ENCODE measurements around the gene KCNJ12. TPM values are rescaled to one million over a fixed set of nuclear protein-coding genes. Genes with fewer than 3 reads are reported as not detected.
"Not testable (repeated sequence)": the region's sequence is repeated elsewhere in the genome, so short reads cannot be mapped to it uniquely, and the experiment has no call there.

Gene KCNJ12
- total and polyA plus RNA-seq, 5 donors, result 9.8 to 13.3 (median 10.0) TPM

DNA sequence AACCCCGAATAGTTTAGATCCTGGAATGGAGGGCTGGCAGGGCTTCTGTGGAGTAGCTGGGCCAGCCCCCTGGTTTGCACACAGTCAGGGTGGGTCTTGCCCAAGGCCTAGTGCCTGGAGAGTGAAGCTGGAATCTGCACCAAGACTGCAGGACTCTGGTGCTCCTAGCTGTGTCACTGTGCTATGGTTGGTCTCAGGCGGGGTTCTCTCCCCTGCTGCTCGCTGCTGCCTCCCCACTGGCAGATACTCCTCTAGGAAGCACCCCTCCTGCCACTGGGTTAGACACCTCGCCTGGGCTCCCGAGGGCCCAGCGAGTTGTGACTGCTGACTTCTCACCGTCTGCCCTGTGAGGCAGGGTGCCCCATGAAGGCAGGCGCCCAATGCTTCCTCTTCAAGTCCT lies 27.9 kb downstream of the KCNJ12 start:
- WGBS, result 77% methylated on average over 8 of the region's 8 CpGs
- H3K9me3 ChIP-seq (ENCODE audit: control insufficient read depth, low read length); intact Hi-C loops (cut with DNase I); H3K4me1 ChIP-seq (ENCODE audit: control insufficient read depth, insufficient read depth, low read length); ATAC-seq; H3K4me3 ChIP-seq (ENCODE audit: low read length); H3K27me3 ChIP-seq (ENCODE audit: control insufficient read depth, insufficient read depth): not testable (repeated sequence)
- peak overlapping the region; percentile 21 for H3K27ac ChIP-seq (ENCODE audit: low read length)
- DNase-seq, result peak in 1 of 3 donors; percentile 32

DNA sequence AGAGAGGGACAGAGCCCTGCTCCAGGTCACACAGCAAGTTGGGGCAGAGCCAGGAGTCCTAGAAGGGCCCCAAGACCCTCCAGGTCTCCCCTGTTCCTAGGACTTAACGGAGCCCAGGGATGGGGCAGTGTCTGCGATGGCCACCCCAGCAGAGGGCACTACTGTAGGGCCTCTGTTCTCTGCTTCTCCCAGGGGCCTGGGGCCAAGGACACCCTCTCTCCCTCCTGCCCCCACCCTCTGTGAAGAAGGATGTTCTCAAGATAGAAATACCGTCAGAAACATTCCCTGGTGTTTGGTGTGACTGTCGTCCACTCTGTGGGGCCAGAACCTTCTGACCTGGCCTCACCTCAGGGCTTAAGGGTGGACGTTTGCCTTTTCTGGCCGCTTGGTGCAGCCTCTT lies 28.4 kb downstream of the KCNJ12 start:
- H3K4me3 ChIP-seq (ENCODE audit: low read length); intact Hi-C loops (cut with DNase I); H3K9me3 ChIP-seq (ENCODE audit: control insufficient read depth, low read length); DNase-seq; H3K27me3 ChIP-seq (ENCODE audit: control insufficient read depth, insufficient read depth); H3K4me1 ChIP-seq (ENCODE audit: control insufficient read depth, insufficient read depth, low read length); ATAC-seq: not testable (repeated sequence)
- 56% methylated on average over 6 of the region's 6 CpGs for WGBS
- peak overlapping the region; percentile 21 for H3K27ac ChIP-seq (ENCODE audit: low read length)

GRCh38 chr17:21404956-21405731 lies 29.0 kb downstream of the KCNJ12 start:
- WGBS, result 47% methylated on average over 26 of the region's 26 CpGs
- H3K9me3 ChIP-seq (ENCODE audit: control insufficient read depth, low read length); H3K4me1 ChIP-seq (ENCODE audit: control insufficient read depth, insufficient read depth, low read length); H3K4me3 ChIP-seq (ENCODE audit: low read length); H3K27me3 ChIP-seq (ENCODE audit: control insufficient read depth, insufficient read depth); intact Hi-C loops (cut with DNase I): not testable (repeated sequence)
- ATAC-seq (peak; percentile 47 to 77), DNase-seq (peak; percentile 62 to 78 (median 77))
- H3K27ac ChIP-seq (ENCODE audit: low read length), result peak overlapping the region; percentile 21

DNA sequence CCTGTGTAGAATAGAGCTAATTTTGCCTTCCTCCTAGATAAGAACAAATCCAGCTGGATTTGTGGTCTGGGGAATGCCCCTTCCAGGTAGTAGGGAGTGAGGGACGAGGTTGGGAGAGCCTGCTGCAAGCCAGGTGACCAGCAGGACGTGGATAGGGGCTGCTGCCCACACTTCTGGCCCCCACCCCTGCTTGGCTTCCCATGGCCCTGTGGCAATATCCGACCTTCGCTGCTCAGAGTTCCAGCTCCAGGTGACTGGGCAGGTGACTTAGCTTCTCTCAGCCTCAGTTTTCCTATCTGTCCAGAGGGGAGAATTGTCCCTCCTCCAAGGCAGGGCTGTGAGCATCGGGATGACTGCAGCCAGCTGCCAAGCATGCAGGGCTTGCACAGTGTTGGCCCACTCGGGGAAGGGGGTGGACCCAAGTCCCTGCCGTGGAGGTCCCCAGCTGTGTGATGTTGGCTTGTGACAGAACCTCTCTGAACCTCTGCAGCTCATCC lies 29.8 kb downstream of the KCNJ12 start:
- H3K27ac ChIP-seq (ENCODE audit: low read length), result peak overlapping the region; percentile 2
- intact Hi-C loops (cut with DNase I); ATAC-seq; H3K4me3 ChIP-seq (ENCODE audit: low read length); H3K27me3 ChIP-seq (ENCODE audit: control insufficient read depth, insufficient read depth); H3K9me3 ChIP-seq (ENCODE audit: control insufficient read depth, low read length); H3K4me1 ChIP-seq (ENCODE audit: control insufficient read depth, insufficient read depth, low read length): not testable (repeated sequence)
- 71% methylated on average over 7 of the region's 7 CpGs for WGBS
- DNase-seq, result peak; percentile 4 to 48 (median 36)

- ATAC-seq; H3K4me3 ChIP-seq (ENCODE audit: low read length); H3K4me1 ChIP-seq (ENCODE audit: control insufficient read depth, insufficient read depth, low read length); intact Hi-C loops (cut with DNase I); H3K9me3 ChIP-seq (ENCODE audit: control insufficient read depth, low read length); H3K27me3 ChIP-seq (ENCODE audit: control insufficient read depth, insufficient read depth); H3K27ac ChIP-seq (ENCODE audit: low read length): not testable (repeated sequence)
- peak in 2 of 3 donors; percentile 2 to 5 for DNase-seq
- 61% methylated on average over 5 of the region's 5 CpGs for WGBS
Measured at GRCh38 chr17:21406616-21407404, 30.7 kb downstream of the KCNJ12 start.

- H3K4me1 ChIP-seq (ENCODE audit: control insufficient read depth, insufficient read depth, low read length); DNase-seq; H3K27ac ChIP-seq (ENCODE audit: low read length); ATAC-seq; H3K4me3 ChIP-seq (ENCODE audit: low read length); H3K9me3 ChIP-seq (ENCODE audit: control insufficient read depth, low read length); H3K27me3 ChIP-seq (ENCODE audit: control insufficient read depth, insufficient read depth); intact Hi-C loops (cut with DNase I): not testable (repeated sequence)
- 81% methylated on average over 1 of the region's 1 CpG for WGBS
Measured at GRCh38 chr17:21407752-21408151, 31.6 kb downstream of the KCNJ12 start.

DNA sequence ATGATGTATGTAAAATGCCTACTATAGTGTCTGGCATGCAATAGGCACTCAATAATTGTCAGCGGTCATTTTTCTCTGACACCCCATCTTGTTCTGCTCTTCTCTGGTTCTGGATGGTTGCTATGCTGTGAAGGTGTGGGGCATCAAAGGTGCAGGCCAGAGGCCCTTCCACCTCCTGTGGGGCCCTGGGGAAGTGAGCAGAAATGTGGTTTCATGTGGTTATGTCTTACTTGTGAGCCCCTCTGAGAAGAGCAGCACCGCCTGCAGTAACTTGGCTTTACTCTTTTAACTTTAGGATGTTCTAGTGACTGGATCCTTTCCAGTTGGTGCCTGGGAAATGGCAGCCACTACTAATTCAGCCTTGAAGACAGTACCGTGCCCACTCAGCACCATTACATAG lies 32.1 kb downstream of the KCNJ12 start:
- intact Hi-C loops (cut with DNase I); H3K27me3 ChIP-seq (ENCODE audit: control insufficient read depth, insufficient read depth); H3K4me1 ChIP-seq (ENCODE audit: control insufficient read depth, insufficient read depth, low read length); H3K9me3 ChIP-seq (ENCODE audit: control insufficient read depth, low read length); H3K4me3 ChIP-seq (ENCODE audit: low read length); H3K27ac ChIP-seq (ENCODE audit: low read length); ATAC-seq: not testable (repeated sequence)
- peak in 1 of 3 donors; percentile 4 for DNase-seq
- 69% methylated on average over 3 of the region's 3 CpGs for WGBS

- H3K9me3 ChIP-seq (ENCODE audit: control insufficient read depth, low read length); H3K27ac ChIP-seq (ENCODE audit: low read length); H3K27me3 ChIP-seq (ENCODE audit: control insufficient read depth, insufficient read depth); intact Hi-C loops (cut with DNase I); H3K4me3 ChIP-seq (ENCODE audit: low read length); H3K4me1 ChIP-seq (ENCODE audit: control insufficient read depth, insufficient read depth, low read length); ATAC-seq: not testable (repeated sequence)
- 81% methylated on average over 6 of the region's 7 CpGs for WGBS
- DNase-seq, result peak in 2 of 3 donors; percentile 11 to 22
Measured at GRCh38 chr17:21408766-21409300, 32.7 kb downstream of the KCNJ12 start.

- WGBS, result 87% methylated on average over 4 of the region's 4 CpGs
- intact Hi-C loops (cut with DNase I); H3K4me1 ChIP-seq (ENCODE audit: control insufficient read depth, insufficient read depth, low read length); H3K27me3 ChIP-seq (ENCODE audit: control insufficient read depth, insufficient read depth); ATAC-seq; H3K4me3 ChIP-seq (ENCODE audit: low read length); H3K9me3 ChIP-seq (ENCODE audit: control insufficient read depth, low read length); H3K27ac ChIP-seq (ENCODE audit: low read length): not testable (repeated sequence)
- DNase-seq, result peak in 1 of 3 donors; percentile 18
Measured at GRCh38 chr17:21409388-21409787, 33.2 kb downstream of the KCNJ12 start.

DNA sequence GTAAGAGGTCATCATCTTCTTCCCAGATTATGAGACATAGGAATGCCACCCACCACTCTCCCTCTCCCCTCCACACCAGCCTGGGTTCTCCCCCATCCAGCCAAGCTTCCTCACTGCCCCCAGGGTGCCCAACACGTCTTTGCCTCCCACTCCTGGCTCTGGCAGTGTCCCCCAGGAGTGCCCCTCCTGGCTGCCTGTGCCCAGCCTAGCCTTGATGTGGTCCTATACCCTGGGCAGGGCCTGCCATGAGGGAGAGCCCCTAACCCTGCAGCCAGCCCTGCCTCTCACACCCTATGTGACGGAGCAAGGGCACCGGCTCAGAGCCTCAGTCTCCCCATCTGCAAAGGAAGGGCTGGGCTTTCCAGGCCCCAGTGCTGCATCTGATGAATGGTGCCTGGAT lies 33.8 kb downstream of the KCNJ12 start:
- ATAC-seq; H3K9me3 ChIP-seq (ENCODE audit: control insufficient read depth, low read length); H3K27me3 ChIP-seq (ENCODE audit: control insufficient read depth, insufficient read depth); H3K4me1 ChIP-seq (ENCODE audit: control insufficient read depth, insufficient read depth, low read length); H3K4me3 ChIP-seq (ENCODE audit: low read length); H3K27ac ChIP-seq (ENCODE audit: low read length); intact Hi-C loops (cut with DNase I): not testable (repeated sequence)
- 91% methylated on average over 3 of the region's 3 CpGs for WGBS
- peak in 2 of 3 donors; percentile 3 to 43 for DNase-seq

- H3K9me3 ChIP-seq (ENCODE audit: control insufficient read depth, low read length); intact Hi-C loops (cut with DNase I); H3K4me3 ChIP-seq (ENCODE audit: low read length); ATAC-seq; H3K4me1 ChIP-seq (ENCODE audit: control insufficient read depth, insufficient read depth, low read length); H3K27me3 ChIP-seq (ENCODE audit: control insufficient read depth, insufficient read depth); H3K27ac ChIP-seq (ENCODE audit: low read length): not testable (repeated sequence)
- WGBS, result 78% methylated on average over 9 of the region's 9 CpGs
- peak in 1 of 3 donors; percentile 29 for DNase-seq
Measured at GRCh38 chr17:21410371-21410770, 34.2 kb downstream of the KCNJ12 start.
